Gastroesophageal sphincter (tissue), 4 donors: ENCODE measurements around the gene SPO11. TPM values are rescaled to one million over a fixed set of nuclear protein-coding genes. Genes with fewer than 3 reads are reported as not detected.
A peak's percentile ranks its signal among the peaks of the same experiment; 100 is the strongest.

Experiments
- ATAC-seq: fragments of 150-250 bp; one replicate; pipeline ENCODE4 v1.9.1; 2016; ENCODE audit warnings: mild to moderate bottlenecking, moderate library complexity
- H3K27ac ChIP-seq, 4 donors: fragments of 200-600 bp; sonication (generic) in 3 of 4; 1 replicate in 3 of 4; 2 replicates in 1 of 4; pipeline ENCODE4 v1.5.1; 2016 to 2019
- H3K27me3 ChIP-seq: fragments of 200-600 bp; sonication (generic); one replicate; pipeline ENCODE4 v1.5.1; 2019
- H3K36me3 ChIP-seq, 2 donors: fragments of 200-600 bp; sonication (generic); one replicate each; pipeline ENCODE4 v1.5.1; 2019; ENCODE audit warnings: control low read depth in 1 of 2
- H3K4me1 ChIP-seq, 3 donors: fragments of 200-600 bp; sonication (generic); 1 replicate in 2 of 3; 2 replicates in 1 of 3; pipeline ENCODE4 v1.5.1; 2016 to 2019; ENCODE audit warnings: control low read depth in 2 of 3
- H3K4me3 ChIP-seq, 2 donors: fragments of 200-600 bp; sonication (generic); one replicate each; pipeline ENCODE4 v1.5.1; 2019; ENCODE audit warnings: mild to moderate bottlenecking in 1 of 2, moderate library complexity in 1 of 2
- H3K9me3 ChIP-seq, 3 donors: fragments of 200-600 bp; sonication (generic); one replicate each; pipeline ENCODE4 v1.5.1; 2017 to 2019; ENCODE audit warnings: control low read depth in 2 of 3
- CTCF ChIP-seq, 4 experiments: fragments of 200-600 bp in 2 of 4; fragments of 450-650 bp in 2 of 4; sonication (generic) in 1 of 4; IDR thresholded peaks; one replicate each; pipeline ENCODE4 v1.5.1; 2017 to 2019; ENCODE audit warnings: antibody characterized with exemption in 4 of 4, mild to moderate bottlenecking in 2 of 4, moderate library complexity in 2 of 4
- EP300 ChIP-seq: sonication (generic); formaldehyde crosslinking; IDR thresholded peaks from one replicate; pipeline ENCODE4 v1.6.1; 2017; ENCODE audit warnings: antibody characterized with exemption, mild to moderate bottlenecking
- POLR2A ChIP-seq, 2 donors: fragments of 450-650 bp; IDR thresholded peaks; one replicate each; pipeline ENCODE4 v1.6.1; 2017; ENCODE audit warnings: antibody characterized with exemption in 2 of 2, mild to moderate bottlenecking in 2 of 2, moderate library complexity in 1 of 2
- POLR2AphosphoS5 ChIP-seq: sonication (generic); formaldehyde crosslinking; IDR thresholded peaks from one replicate; pipeline ENCODE4 v1.6.1; 2017; ENCODE audit warnings: antibody characterized with exemption
- WGBS, 2 donors: methylation state at CpG; one replicate each; pipeline ENCODE4 v1.1.5; 2018; ENCODE audit warnings: low coverage in 1 of 2; 5-methylcytosine and 5-hydroxymethylcytosine counted together
- total RNA-seq, 4 donors: library from RNA; depleted of rRNA; stranded (reverse); fragments of >200 nt; gene quantifications; one replicate each; pipeline ENCODE4 v1.1.0, GENCODE V29; 2016

SPO11 gene
- total RNA-seq, 4 donors from 2014 or later: not detected

DNA sequence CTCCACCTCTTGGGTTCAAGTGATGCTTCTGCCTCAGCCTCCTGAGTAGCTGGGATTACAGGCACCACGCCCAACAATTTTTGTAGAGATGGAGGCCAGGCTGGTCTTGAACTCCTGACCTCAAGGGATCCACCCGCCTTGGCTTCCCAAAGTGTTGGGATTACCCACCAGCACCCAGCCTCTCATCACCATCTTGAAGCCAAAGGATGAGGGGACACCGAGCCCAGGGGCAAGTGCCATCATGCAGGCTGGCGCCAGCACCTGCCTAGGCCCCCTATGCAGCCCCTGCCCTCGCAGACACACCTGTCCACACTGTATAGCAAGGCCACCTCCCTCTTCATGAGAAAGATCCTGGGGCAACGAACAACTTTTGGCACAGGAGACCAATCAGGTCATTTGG lies 56.3 kb downstream of the SPO11 start:
- 83 to 100% methylated on average over 1 to 2 of the region's 6 CpGs for WGBS, 2 donors
- H3K4me1 ChIP-seq: peaks cover 0 to 34% (median 11%) of the 10 kb centered on the region in 3 donors
- H3K4me3 ChIP-seq: no peak overlapping the region
- ATAC-seq: no peak
- TF ChIP-seq EP300 (no peak), POLR2AphosphoS5 (no peak), CTCF (IDR thresholded peaks at IDR 0.05) (no peak), POLR2A (IDR thresholded peaks at IDR 0.05) (no peak)
- H3K36me3 ChIP-seq: peaks cover 0 to 20% of the 10 kb centered on the region in 2 donors
- H3K9me3 ChIP-seq: no peaks in the 10 kb centered on the region
- no peak overlapping the region for H3K27ac ChIP-seq
- H3K27me3 ChIP-seq: no peaks in the 10 kb centered on the region

GRCh38 chr20:57386762-57387161 lies 57.2 kb downstream of the SPO11 start:
- WGBS, 2 donors: 94 to 100% methylated on average over 2 to 4 of the region's 4 CpGs
- TF ChIP-seq POLR2A (IDR thresholded peaks at IDR 0.05): no peak
- TF ChIP-seq EP300: no peak
- TF ChIP-seq POLR2AphosphoS5: no peak
- no peak for TF ChIP-seq CTCF (IDR thresholded peaks at IDR 0.05)

DNA sequence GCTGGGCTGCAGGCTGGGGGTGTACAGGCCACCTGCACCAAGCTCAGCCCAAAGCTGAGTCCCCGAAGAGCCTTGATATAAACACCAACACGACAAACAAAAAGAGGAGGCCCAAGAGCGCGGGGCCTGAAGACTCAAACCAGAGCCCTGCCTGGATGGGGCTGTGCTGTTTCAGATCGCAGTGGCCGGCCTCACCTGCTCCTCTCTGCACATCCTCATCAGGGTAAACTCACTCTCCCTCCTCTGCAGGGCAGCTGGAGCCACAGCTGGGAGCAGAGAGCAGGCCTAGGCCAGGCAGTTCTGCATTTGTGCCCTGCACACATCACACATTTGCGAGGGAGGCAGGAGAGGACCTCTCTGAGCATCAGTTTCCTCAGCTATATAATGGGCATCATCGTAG lies 57.9 kb downstream of the SPO11 start:
- 100% methylated on average over 1 of the region's 8 CpGs; no CpG with 5 or more reads in 1 of the 2 donors for WGBS, 2 donors
- Histone ChIP-seq H3K27ac (no peak overlapping the region), H3K4me1 (peaks cover 0 to 33% (median 12%) of the 10 kb centered on the region in 3 donors), H3K9me3 (no peaks in the 10 kb centered on the region), H3K36me3 (peaks cover 0 to 17% of the 10 kb centered on the region in 2 donors), H3K27me3 (no peaks in the 10 kb centered on the region), H3K4me3 (no peak overlapping the region)
- ATAC-seq: no peak
- TF ChIP-seq EP300: no peak
- no peak for TF ChIP-seq POLR2AphosphoS5
- TF ChIP-seq POLR2A (IDR thresholded peaks at IDR 0.05): no peak
- TF ChIP-seq CTCF (IDR thresholded peaks at IDR 0.05): no peak

More at GRCh38 chr20:57386762-57387161, 57.2 kb downstream of the SPO11 start:
- ATAC-seq: no peak
- Histone ChIP-seq H3K27me3 (no peaks in the 10 kb centered on the region), H3K27ac (no peak overlapping the region), H3K4me1 (peaks cover 0 to 32% (median 12%) of the 10 kb centered on the region in 3 donors), H3K36me3 (peaks cover 0 to 17% of the 10 kb centered on the region in 2 donors), H3K4me3 (no peak overlapping the region), H3K9me3 (no peaks in the 10 kb centered on the region)

- Histone ChIP-seq H3K36me3 (peaks cover 0 to 17% of the 10 kb centered on the region in 2 donors), H3K9me3 (no peaks in the 10 kb centered on the region), H3K27me3 (no peaks in the 10 kb centered on the region), H3K27ac (peak overlapping the region in 1 of 4 donors; percentile 19), H3K4me3 (no peak overlapping the region), H3K4me1 (peaks cover 0 to 38% (median 12%) of the 10 kb centered on the region in 3 donors)
- 72 to 80% methylated on average over 2 to 5 of the region's 7 CpGs for WGBS, 2 donors
- no peak for ATAC-seq
- TF ChIP-seq CTCF (IDR thresholded peaks at IDR 0.05): no peak
- no peak for TF ChIP-seq POLR2A (IDR thresholded peaks at IDR 0.05)
- no peak for TF ChIP-seq POLR2AphosphoS5
- TF ChIP-seq EP300: no peak
Observed at GRCh38 chr20:57387945-57388371, 58.4 kb downstream of the SPO11 start.

DNA sequence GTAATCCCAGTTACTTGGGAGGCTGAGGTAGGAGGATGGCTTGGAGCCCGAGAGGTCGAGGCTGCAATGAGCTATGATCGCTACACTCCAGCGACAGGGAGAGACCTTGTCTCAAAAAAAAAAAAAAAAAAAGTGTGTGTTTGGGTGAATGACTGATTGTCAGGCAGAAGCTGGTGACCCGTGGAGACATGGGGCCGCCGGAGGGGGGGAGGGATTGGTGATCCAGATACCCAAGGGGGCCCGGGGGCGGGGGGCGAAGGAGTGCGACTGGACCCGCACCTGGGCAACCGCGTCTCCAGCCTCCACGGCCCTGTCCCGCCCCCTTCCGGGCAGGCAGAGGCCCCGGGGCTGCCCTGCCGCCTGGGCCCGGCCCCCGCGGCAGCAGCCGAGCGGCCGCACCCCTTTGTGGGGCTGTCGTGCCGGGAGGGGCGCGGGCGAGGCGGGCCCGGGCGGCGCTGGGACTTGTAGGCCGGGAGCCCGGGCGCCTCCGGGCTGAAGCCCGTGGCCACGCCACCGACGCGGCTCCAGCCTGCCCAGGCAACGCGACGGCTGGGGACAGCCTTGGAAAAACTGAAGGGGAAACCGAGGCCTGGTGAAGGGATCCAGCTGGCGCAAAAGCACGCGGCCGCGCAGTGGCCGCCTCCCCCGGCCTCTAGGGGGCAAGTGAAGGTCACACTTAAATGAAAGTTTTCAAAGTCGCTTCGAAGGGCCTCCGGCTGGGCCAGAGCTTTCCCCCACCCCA lies 59.5 kb downstream of the SPO11 start:
- WGBS, 2 donors: 22% methylated on average over 9 of the region's 57 CpGs; no CpG with 5 or more reads in 1 of the 2 donors
- Histone ChIP-seq H3K27ac (peak overlapping the region; percentile 24 to 83 (median 80)), H3K27me3 (no peaks in the 10 kb centered on the region)

More for the DNA sequence above, 59.5 kb downstream of the SPO11 start:
- H3K4me1 ChIP-seq: peaks cover 0 to 49% (median 22%) of the 10 kb centered on the region in 3 donors
- peaks cover 0 to 26% of the 10 kb centered on the region in 2 donors for H3K36me3 ChIP-seq
- peak overlapping the region; percentile 5 to 51 for H3K4me3 ChIP-seq
- no peaks in the 10 kb centered on the region for H3K9me3 ChIP-seq
- ATAC-seq: peak; percentile 86
- no peak for TF ChIP-seq EP300
- peak in 1 of 2 donors; percentile 51 for TF ChIP-seq POLR2A (IDR thresholded peaks at IDR 0.05)
- TF ChIP-seq CTCF (IDR thresholded peaks at IDR 0.05): peak in 3 of 4 experiments; percentile 44 to 55 (median 53)
